GM21423 (cell line): ENCODE measurements around the gene LRIG1.

Experiments
- ATAC-seq: cut with Tn5 transposase; IDR thresholded peaks from one replicate; pipeline ENCODE4 v1.9.1; 2021; ENCODE audit warnings: mild to moderate bottlenecking, moderate library complexity; ENCODE audit not compliant: unreplicated experiment

Gene LRIG1

GRCh38 chr3:66404903-66405700 is 95.7 kb downstream of the LRIG1 start:
- ATAC-seq = no peak

- no peak for ATAC-seq
These were observed 96.6 kb downstream of the LRIG1 start for GRCh38 chr3:66404197-66404596.

- ATAC-seq = no peak
These were observed 97.4 kb downstream of the LRIG1 start for GRCh38 chr3:66403323-66403990.

GRCh38 chr3:66402596-66403290 is 98.1 kb downstream of the LRIG1 start:
- ATAC-seq = no peak

- ATAC-seq = no peak
These were observed 98.9 kb downstream of the LRIG1 start for GRCh38 chr3:66401675-66402491.

GRCh38 chr3:66401157-66401550 is 99.7 kb downstream of the LRIG1 start:
- ATAC-seq = no peak

GRCh38 chr3:66400411-66401156 is 100.2 kb downstream of the LRIG1 start:
- no peak for ATAC-seq

- no peak for ATAC-seq
These were observed 101.1 kb downstream of the LRIG1 start for GRCh38 chr3:66399529-66400232.

- no peak for ATAC-seq
These were observed 102.4 kb downstream of the LRIG1 start for GRCh38 chr3:66398228-66399025.

GRCh38 chr3:66397745-66398144 is 103.1 kb downstream of the LRIG1 start:
- no peak for ATAC-seq

- ATAC-seq = no peak
These were observed 103.9 kb downstream of the LRIG1 start for GRCh38 chr3:66396888-66397287.

GRCh38 chr3:66396161-66396760 is 104.6 kb downstream of the LRIG1 start:
- no peak for ATAC-seq

- no peak for ATAC-seq
These were observed 105.2 kb downstream of the LRIG1 start for GRCh38 chr3:66395635-66396034.

- no peak for ATAC-seq
These were observed 106.0 kb downstream of the LRIG1 start for GRCh38 chr3:66394753-66395249.

- ATAC-seq = peak; percentile 93
These were observed 106.6 kb downstream of the LRIG1 start for GRCh38 chr3:66394019-66394752.

- ATAC-seq = peak; percentile 4
These were observed 107.4 kb downstream of the LRIG1 start for GRCh38 chr3:66393333-66394005.

- ATAC-seq = no peak
These were observed 107.9 kb downstream of the LRIG1 start for GRCh38 chr3:66392966-66393332.
